ENCODE measurements around the gene AP1S3.
"Not testable (repeated sequence)": the region's sequence is repeated elsewhere in the genome, so short reads cannot be mapped to it uniquely, and the experiment has no call there.

The AP1S3 gene

GRCh38 chr2:223852281-223852795, 15.0 kb upstream of the AP1S3 start:
- no peak for DNase-seq

- no peak for DNase-seq
Measured at GRCh38 chr2:223847410-223847809, 10.0 kb upstream of the AP1S3 start.

- no peak for DNase-seq
Measured at GRCh38 chr2:223846515-223846914, 9.1 kb upstream of the AP1S3 start.

GRCh38 chr2:223841436-223842190, 4.2 kb upstream of the AP1S3 start:
- peak in 1 of 2 donors; percentile 27 for DNase-seq

GRCh38 chr2:223835701-223836532, 1.5 kb downstream of the AP1S3 start:
- DNase-seq = peak; percentile 26 to 58

GRCh38 chr2:223834431-223834830, 3.0 kb downstream of the AP1S3 start:
- no peak for DNase-seq

- no peak for DNase-seq
Measured at GRCh38 chr2:223832241-223832903, 5.0 kb downstream of the AP1S3 start.

- DNase-seq = no peak
Measured at GRCh38 chr2:223829128-223829527, 8.3 kb downstream of the AP1S3 start.

GRCh38 chr2:223828314-223828713, 9.1 kb downstream of the AP1S3 start:
- DNase-seq = no peak

- DNase-seq = no peak
Measured at GRCh38 chr2:223826995-223827394, 10.4 kb downstream of the AP1S3 start.

- no peak for DNase-seq
Measured at GRCh38 chr2:223824301-223824700, 13.1 kb downstream of the AP1S3 start.

- DNase-seq = no peak
Measured at GRCh38 chr2:223822818-223823217, 14.6 kb downstream of the AP1S3 start.

GRCh38 chr2:223820549-223820948, 16.8 kb downstream of the AP1S3 start:
- no peak for DNase-seq

- DNase-seq = no peak
Measured at GRCh38 chr2:223819891-223820290, 17.5 kb downstream of the AP1S3 start.

GRCh38 chr2:223815884-223816570, 21.4 kb downstream of the AP1S3 start:
- no peak for DNase-seq

- DNase-seq = no peak
Measured at GRCh38 chr2:223815186-223815883, 22.0 kb downstream of the AP1S3 start.

GRCh38 chr2:223814764-223815163, 22.6 kb downstream of the AP1S3 start:
- not testable (repeated sequence) for DNase-seq

- no peak for DNase-seq
Measured at GRCh38 chr2:223813329-223813728, 24.1 kb downstream of the AP1S3 start.

- no peak for DNase-seq
Measured at GRCh38 chr2:223811757-223812156, 25.6 kb downstream of the AP1S3 start.

GRCh38 chr2:223805008-223805407, 32.4 kb downstream of the AP1S3 start:
- no peak for DNase-seq

- no peak for DNase-seq
Measured at GRCh38 chr2:223801736-223802135, 35.6 kb downstream of the AP1S3 start.

- no peak for DNase-seq
Measured at GRCh38 chr2:223800908-223801307, 36.5 kb downstream of the AP1S3 start.

Measured in inflammatory macrophage treated with lipopolysaccharide for 1 hour (primary cell).